Endothelial cell of umbilical vein (primary cell): ENCODE results near the gene RALGAPB. TPM values are rescaled to one million over a fixed set of nuclear protein-coding genes. Genes with fewer than 3 reads are reported as not detected.

Experiments
- BruUV-seq: library from RNA; stranded (reverse); fragments of 400-500 nt; replicated peaks from 2 replicates; lab custom pipeline; 2021; lab: Mats Ljungman, UMichigan
- CTCF ChIA-PET: fragments of 300-600, 350-600 bp; sonication (Branson Sonifier 250); formaldehyde crosslinking; loops from one replicate; lab custom pipeline; 2021; ENCODE audit warnings: antibody characterized with exemption, inconsistent platforms; lab: Charles Lee
- POLR2A ChIA-PET: fragments of 300-600, 350-600 bp; sonication (Branson Sonifier 250); formaldehyde crosslinking; loops from one replicate; lab custom pipeline; 2021; ENCODE audit warnings: antibody characterized with exemption, inconsistent platforms; lab: Charles Lee
- DNase-seq: peaks from one replicate; pipeline ENCODE4 v3.0.0-alpha.2; 2011; ENCODE audit warnings: low read depth, low spot score
- FAIRE-seq: peaks from 2 replicates; lab custom pipeline; 2011; peaks lifted over from hg19 to GRCh38; lab: Jason Lieb, UNC
- H2AFZ ChIP-seq: 2 replicates; pipeline ENCODE4 v1.6.0; 2012; ENCODE audit warnings: low read depth, low read length, control low read depth, inconsistent platforms
- H3K27ac ChIP-seq: 2 replicates; pipeline ENCODE4 v1.5.1; 2011; ENCODE audit warnings: low read depth, mild to moderate bottlenecking, control low read depth, low read length, moderate library complexity; ENCODE audit not compliant: insufficient read depth
- H3K27me3 ChIP-seq, 2 experiments: 2 replicates each; pipeline versions ENCODE4 v1.6.0 to v1.6.1; 2011; ENCODE audit warnings: low read length in 2 of 2, mixed read lengths in 1 of 2; ENCODE audit not compliant: control insufficient read depth in 2 of 2, insufficient read depth in 2 of 2
- H3K36me3 ChIP-seq, 2 experiments: 2 replicates in 1 of 2; 3 replicates in 1 of 2; pipeline ENCODE4 v1.5.1; 2011; ENCODE audit warnings: low read length in 2 of 2, mild to moderate bottlenecking in 1 of 2, moderate library complexity in 1 of 2; ENCODE audit not compliant: control insufficient read depth in 2 of 2, insufficient read depth in 2 of 2; ENCODE audit errors: extremely low read depth in 1 of 2
- H3K4me1 ChIP-seq: 3 replicates; pipeline ENCODE4 v1.5.1; 2011; ENCODE audit warnings: mild to moderate bottlenecking, low read length; ENCODE audit not compliant: control insufficient read depth, insufficient read depth; ENCODE audit errors: extremely low read depth
- H3K4me2 ChIP-seq: 2 replicates; pipeline ENCODE4 v1.6.1; 2011; ENCODE audit warnings: low read length, control low read depth, mixed read lengths; ENCODE audit not compliant: insufficient read depth
- H3K4me3 ChIP-seq, 3 experiments: fragments of 200-600 bp in 1 of 3; sonication (generic), shearing (Covaris generic) in 1 of 3; replicated peaks in 1 of 3; 2 replicates each; pipeline ENCODE4 v1.5.1; 2011 to 2016; ENCODE audit warnings: control low read depth in 3 of 3, low read length in 3 of 3, mild to moderate bottlenecking in 2 of 3, inconsistent platforms in 1 of 3, low read depth in 1 of 3, moderate library complexity in 1 of 3; ENCODE audit not compliant: insufficient read depth in 1 of 3
- H3K79me2 ChIP-seq: 2 replicates; pipeline ENCODE4 v1.6.0; 2012; ENCODE audit warnings: low read length, inconsistent platforms; ENCODE audit not compliant: control insufficient read depth, insufficient read depth
- H3K9ac ChIP-seq: replicated peaks from 2 replicates; pipeline ENCODE3; 2011; ENCODE audit warnings: low read length, control low read depth; ENCODE audit not compliant: insufficient read depth; ENCODE audit errors: extremely low read depth
- H3K9me1 ChIP-seq: replicated peaks from 3 replicates; pipeline ENCODE4 v1.6.0; 2011; ENCODE audit warnings: mild to moderate bottlenecking, low read length; ENCODE audit not compliant: control insufficient read depth, insufficient read depth; ENCODE audit errors: extremely low read depth
- H3K9me3 ChIP-seq: replicated peaks from 2 replicates; pipeline ENCODE4 v1.5.1; 2012; ENCODE audit warnings: low read length, inconsistent platforms; ENCODE audit not compliant: control insufficient read depth, insufficient read depth
- H4K20me1 ChIP-seq: replicated peaks from 2 replicates; pipeline ENCODE3; 2011; ENCODE audit warnings: mild to moderate bottlenecking, low read length; ENCODE audit not compliant: control insufficient read depth, insufficient read depth; ENCODE audit errors: extremely low read depth
- EZH2 ChIP-seq: IDR thresholded peaks from 2 replicates; pipeline ENCODE4 v1.6.1; 2012; ENCODE audit warnings: borderline replicate concordance, low read depth, mild to moderate bottlenecking, moderate library complexity, low read length, inconsistent platforms; ENCODE audit not compliant: severe bottlenecking
- FOS ChIP-seq: IDR thresholded peaks from 2 replicates; pipeline ENCODE4 v1.6.1; 2011; ENCODE audit warnings: mild to moderate bottlenecking, low read length, moderate library complexity, borderline replicate concordance; ENCODE audit not compliant: insufficient read depth
- GATA2 ChIP-seq: IDR thresholded peaks from 2 replicates; pipeline ENCODE4 v1.7.0; 2011; ENCODE audit warnings: low read depth, mild to moderate bottlenecking, moderate library complexity, mixed read lengths, low read length; ENCODE audit not compliant: insufficient read length, insufficient read depth
- JUN ChIP-seq: IDR thresholded peaks from 2 replicates; pipeline ENCODE4 v1.6.1; 2011; ENCODE audit warnings: borderline replicate concordance, low read depth; ENCODE audit not compliant: insufficient read length, insufficient read depth
- MAX ChIP-seq: IDR thresholded peaks from 2 replicates; pipeline ENCODE4 v1.6.1; 2011; ENCODE audit not compliant: insufficient read depth, insufficient read length
- MYC ChIP-seq: IDR thresholded peaks from one replicate; pipeline ENCODE4 v1.6.1; 2011; ENCODE audit warnings: mild to moderate bottlenecking, low read depth, low read length
- POLR2A ChIP-seq: IDR thresholded peaks from 2 replicates; pipeline ENCODE4 v1.6.1; 2012; ENCODE audit warnings: low read depth, mild to moderate bottlenecking, control low read depth, low read length
- POLR2AphosphoS5 ChIP-seq: IDR thresholded peaks from 2 replicates; pipeline ENCODE4 v1.6.1; 2012; ENCODE audit warnings: low read depth, mild to moderate bottlenecking, control low read depth, low read length, moderate library complexity; ENCODE audit not compliant: insufficient read depth
- dilution Hi-C: fragments of 300-500 bp; cut with MboI; formaldehyde crosslinking; loops from one replicate; pipeline ENCODE4 v1.15.0; 2019; ENCODE audit warnings: low sequenced_read_pairs; ENCODE audit not compliant: extremely low pct_ligation_motif_present
- intact Hi-C: fragments of 100-400 bp; cut with micrococcal nuclease; formaldehyde crosslinking; loops from one replicate; pipeline ENCODE4 v1.10.0; 2022
- polyA plus RNA-seq, 4 experiments: library from polyadenylated mRNA; depleted of rRNA in 3 of 4; stranded (reverse) in 3 of 4; unstranded in 1 of 4; fragments of >200 nt; gene quantifications; 2 replicates each; pipeline versions ENCODE4 v1.2.1 to v1.2.3, GENCODE V29; 2011 to 2012; ENCODE audit warnings: missing spikeins in 1 of 4
- total RNA-seq: library from RNA; stranded (reverse); gene quantifications from 2 replicates; pipeline ENCODE4 v1.2.3, GENCODE V29; 2021
- TF ChIP-seq, protein P1 (sequence below), 2 donors: IDR thresholded peaks; 1 replicate in 1 of 2; 2 replicates in 1 of 2; pipeline ENCODE4 v1.5.1; 2011; ENCODE audit warnings: low read length in 2 of 2, mild to moderate bottlenecking in 2 of 2, moderate library complexity in 2 of 2, control low read depth in 1 of 2, inconsistent platforms in 1 of 2, low read depth in 1 of 2; ENCODE audit not compliant: insufficient read depth in 1 of 2; ENCODE audit errors: extremely low read depth in 1 of 2

The RALGAPB gene
- total and polyA plus RNA-seq, 2 donors (not counting 3 experiments of a cell fraction or from before 2014, with no cell fraction given), result 12.8 to 38.7 TPM

DNA sequence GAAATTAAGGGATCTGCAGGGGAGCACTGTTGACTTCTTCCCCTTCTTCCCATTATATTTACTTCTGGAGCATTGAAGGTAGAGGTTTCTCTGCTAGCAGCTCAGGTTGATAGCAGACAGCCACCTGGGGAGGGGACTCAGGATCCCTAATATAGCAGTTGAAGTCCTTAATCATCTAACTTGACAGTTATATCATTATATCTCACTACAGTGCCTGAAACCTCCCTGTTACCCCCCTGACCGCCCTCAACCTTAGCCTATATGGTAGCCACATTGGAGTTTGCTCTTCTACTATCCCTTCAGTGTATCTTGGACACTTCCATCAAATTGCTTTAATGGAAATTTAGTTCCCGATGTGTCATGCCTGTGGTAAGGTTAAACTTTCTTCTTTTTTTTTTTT lies 7.0 kb downstream of the RALGAPB start:
- POLR2A ChIA-PET, result no interaction called here

More for the DNA sequence above, 7.0 kb downstream of the RALGAPB start:
- BruUV-seq, result no TSS peak
- peaks cover 1% of the 10 kb centered on the region for H3K4me1 ChIP-seq
- H2AFZ ChIP-seq, result no peak overlapping the region
- CTCF ChIA-PET, result interaction anchor here (0.8 to 0.9 kb wide), 2 partner anchors 33 kb away, joined by 3 to 4 read pairs; no protein-coding TSS in a partner anchor
- no peak overlapping the region for H3K9ac ChIP-seq
- TF ChIP-seq POLR2AphosphoS5 (no peak), POLR2A (no peak), FOS (no peak), MYC (no peak), MAX (no peak), EZH2 (no peak), JUN (no peak), GATA2 (no peak)
- TF ChIP-seq, protein P1, sequence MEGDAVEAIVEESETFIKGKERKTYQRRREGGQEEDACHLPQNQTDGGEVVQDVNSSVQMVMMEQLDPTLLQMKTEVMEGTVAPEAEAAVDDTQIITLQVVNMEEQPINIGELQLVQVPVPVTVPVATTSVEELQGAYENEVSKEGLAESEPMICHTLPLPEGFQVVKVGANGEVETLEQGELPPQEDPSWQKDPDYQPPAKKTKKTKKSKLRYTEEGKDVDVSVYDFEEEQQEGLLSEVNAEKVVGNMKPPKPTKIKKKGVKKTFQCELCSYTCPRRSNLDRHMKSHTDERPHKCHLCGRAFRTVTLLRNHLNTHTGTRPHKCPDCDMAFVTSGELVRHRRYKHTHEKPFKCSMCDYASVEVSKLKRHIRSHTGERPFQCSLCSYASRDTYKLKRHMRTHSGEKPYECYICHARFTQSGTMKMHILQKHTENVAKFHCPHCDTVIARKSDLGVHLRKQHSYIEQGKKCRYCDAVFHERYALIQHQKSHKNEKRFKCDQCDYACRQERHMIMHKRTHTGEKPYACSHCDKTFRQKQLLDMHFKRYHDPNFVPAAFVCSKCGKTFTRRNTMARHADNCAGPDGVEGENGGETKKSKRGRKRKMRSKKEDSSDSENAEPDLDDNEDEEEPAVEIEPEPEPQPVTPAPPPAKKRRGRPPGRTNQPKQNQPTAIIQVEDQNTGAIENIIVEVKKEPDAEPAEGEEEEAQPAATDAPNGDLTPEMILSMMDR (IDR thresholded peaks at IDR 0.05; ENCODE audit: extremely low read depth in 1 of 2, insufficient read depth in 1 of 2, low read depth in 1 of 2, low read length in 2 of 2), result no peak
- peaks cover 75% of the 10 kb centered on the region for H3K79me2 ChIP-seq
- intact Hi-C loops, result no loop called here
- no peak overlapping the region for H3K4me3 ChIP-seq
- no peaks in the 10 kb centered on the region for H3K36me3 ChIP-seq
- H4K20me1 ChIP-seq, result peaks cover 7% of the 10 kb centered on the region
- FAIRE-seq (no peak), DNase-seq (no peak)
- no peak overlapping the region for H3K4me2 ChIP-seq
- no peaks in the 10 kb centered on the region for H3K9me3 ChIP-seq
- dilution Hi-C loops, result no loop called here
- H3K9me1 ChIP-seq, result no peaks in the 10 kb centered on the region
- H3K27me3 ChIP-seq, result no peaks in the 10 kb centered on the region
- no peak overlapping the region for H3K27ac ChIP-seq
